ENCODE measurements around the gene WNT3A.

WNT3A gene

DNA sequence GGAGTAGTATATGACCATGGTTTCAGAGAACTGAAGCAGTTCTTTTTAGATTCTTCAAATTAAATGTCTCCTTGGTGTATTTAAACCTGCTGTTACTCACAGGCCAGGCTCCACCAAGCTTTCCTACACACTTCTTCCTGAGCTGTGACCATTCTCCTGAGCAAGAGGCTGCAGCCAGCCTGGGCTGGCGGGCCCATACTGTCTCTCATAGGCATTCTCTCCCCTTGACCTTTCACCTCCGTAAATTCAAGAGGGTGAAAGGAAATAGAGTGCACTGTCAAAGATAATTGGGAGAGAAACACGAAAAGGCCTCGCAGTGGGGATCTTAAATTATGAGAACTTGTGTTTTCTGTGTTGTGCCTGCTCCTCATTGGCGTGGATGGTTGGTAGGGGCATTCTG, 78.0 kb downstream of the WNT3A start:
- no peak for DNase-seq

DNA sequence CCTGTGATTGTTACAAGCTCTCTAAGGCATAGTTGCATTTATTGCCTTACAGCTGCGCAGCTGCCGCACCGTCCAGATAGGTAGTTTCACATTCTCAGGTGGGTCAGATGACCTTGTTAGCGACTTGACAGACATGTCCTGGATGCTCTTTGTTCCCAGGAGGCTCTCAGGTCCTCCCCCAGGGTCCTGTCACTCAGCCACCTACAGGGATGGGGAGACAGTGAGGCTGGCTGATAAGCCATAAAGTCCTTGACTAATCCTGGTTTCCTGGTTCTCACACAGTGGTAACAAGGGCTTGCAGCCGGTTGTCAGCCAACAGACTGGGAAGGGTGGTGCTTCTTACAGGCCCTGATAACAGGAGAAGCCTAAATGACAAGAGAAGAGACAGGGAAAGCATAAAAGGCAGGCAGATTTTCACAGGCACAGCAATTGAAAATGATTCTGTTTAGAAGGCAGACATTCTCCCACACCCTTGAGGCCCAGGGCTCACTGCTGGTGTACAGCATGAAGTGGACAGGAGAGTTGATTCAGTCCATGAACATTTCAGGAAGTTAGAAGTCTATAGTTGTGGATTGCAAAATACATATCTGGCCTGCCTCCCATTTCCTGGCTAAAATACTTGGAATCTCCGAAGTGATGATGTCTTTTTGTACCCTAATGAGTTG, 78.6 kb downstream of the WNT3A start:
- DNase-seq: no peak

DNA sequence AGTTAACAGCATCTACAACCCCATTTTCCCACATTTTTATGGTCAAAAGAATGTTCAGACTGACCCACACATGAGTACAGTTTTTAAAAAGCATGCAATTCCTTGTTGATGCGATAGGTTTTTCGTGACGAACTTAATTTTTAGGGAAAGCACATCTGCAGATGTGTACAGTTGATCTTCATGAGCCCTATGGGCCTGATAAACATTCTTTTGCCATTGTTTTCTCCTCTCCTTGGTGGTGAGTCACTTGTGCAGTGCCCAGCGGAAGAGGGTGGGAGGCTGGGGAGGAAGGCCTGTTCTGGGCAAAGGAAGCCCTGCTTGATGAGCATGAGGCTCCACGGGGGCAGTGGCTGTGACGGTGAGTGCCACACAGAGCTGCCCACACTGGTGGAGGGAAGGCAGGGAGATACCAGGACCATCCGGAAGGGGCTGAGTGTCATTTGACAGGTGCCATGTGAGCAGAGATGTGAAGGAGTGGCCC, 81.0 kb downstream of the WNT3A start:
- DNase-seq: no peak

DNA sequence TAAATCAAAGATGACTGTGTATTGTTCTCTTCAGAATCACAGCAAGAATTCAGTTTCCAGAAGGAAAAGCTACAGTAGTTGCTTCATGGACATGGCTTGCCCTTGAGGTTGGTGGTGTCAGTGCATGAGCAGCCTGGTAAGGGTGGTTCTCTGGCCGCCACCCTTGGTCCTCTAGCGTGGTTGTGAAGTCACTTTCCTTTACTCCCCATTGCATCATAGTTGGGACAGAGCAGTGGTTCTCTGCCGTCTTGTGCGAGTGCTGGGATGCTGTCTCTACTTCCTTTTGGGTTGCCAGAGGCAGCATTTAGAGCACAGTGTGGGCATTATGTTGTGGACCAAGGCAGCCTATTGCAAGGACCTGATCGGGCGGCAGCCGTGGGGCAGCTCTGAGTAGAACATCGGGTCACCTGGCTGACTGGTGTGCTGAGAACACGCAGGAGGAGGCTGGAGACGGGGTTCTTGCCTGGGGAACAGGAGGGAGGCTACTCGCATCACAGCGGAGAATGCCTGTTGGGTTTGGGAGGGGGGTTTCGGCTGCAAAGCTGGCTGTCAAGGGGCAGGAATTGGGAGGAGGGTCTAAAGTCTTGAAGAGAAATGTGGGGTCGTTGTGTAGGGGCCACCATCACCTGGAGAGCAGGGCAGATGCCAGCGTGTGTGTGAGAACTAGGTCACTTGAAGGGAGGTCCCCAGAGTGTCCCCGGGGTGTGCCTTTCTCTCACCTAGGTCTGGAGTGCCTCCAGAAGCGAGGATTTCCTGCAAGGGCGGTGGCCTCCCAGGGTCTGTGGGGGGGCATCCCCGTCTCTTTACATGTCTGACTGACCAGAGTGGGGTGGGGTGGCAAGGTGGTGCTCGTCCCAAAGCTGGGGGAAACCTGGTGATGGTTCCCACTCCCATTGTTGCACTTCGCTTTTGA, 82.0 kb downstream of the WNT3A start:
- DNase-seq: no peak

DNA sequence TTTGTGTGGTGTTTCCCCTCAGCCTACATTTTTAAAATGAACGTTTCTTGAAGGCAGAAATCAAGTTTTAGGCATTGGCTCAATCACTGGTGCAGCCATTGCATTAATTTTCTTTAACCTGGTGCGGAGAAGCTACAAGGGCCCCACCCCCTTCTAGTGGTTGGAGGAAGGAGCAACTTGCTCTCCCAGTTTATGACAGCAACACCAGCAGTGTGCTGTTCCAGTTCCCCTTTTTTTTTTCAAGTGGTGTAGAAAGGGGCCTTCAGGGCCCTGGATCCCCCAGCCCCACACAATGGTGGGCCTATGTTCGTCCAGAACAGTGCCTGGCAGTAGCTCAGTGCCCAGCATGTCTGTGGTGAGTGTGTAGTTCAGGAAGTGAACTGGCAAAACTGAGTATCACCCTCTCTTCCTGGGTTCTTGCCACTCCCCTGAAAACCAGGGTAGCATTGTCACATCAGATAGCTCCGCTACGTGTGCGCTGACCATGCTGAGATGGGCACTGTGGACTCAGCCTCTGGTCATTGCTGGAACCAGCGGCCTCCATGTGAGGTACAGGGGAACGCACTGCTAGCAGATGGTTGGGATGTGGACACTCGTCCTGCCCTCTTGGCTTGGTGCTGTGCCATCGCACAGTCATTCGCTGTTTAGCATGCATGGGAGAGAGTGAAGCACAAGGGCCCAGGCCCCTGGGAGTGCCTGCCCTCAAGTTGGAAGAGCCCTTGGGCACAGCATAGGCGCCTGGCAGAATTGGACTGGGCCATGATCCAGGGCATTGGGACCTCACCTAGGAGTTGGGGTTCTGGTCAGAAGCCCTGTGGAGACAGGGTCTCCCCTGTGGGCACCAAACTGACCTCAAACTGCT, 83.0 kb downstream of the WNT3A start:
- no peak for DNase-seq

DNA sequence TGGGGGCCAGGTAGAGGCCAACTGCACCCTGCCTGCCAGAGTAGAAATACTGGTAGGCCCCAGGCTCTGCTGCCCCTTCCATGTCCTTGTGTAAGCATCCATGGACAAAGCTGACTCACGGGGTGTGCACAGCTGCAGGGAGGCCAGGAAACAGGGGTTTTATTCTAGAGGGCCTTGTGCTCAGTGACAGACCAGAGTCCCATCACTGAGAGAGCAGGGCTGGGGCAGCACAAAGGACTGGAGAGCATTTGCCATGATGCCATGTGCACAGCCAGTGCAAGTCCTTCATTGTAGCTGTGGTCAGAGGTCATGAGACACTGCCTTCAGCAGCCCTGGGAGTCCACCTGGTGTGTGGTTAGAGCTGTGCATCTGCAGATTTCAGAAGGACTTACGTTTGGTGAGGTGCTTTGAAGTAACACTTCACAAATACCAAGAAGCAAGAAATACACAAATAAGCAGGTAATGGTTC, 83.8 kb downstream of the WNT3A start:
- DNase-seq: no peak

DNA sequence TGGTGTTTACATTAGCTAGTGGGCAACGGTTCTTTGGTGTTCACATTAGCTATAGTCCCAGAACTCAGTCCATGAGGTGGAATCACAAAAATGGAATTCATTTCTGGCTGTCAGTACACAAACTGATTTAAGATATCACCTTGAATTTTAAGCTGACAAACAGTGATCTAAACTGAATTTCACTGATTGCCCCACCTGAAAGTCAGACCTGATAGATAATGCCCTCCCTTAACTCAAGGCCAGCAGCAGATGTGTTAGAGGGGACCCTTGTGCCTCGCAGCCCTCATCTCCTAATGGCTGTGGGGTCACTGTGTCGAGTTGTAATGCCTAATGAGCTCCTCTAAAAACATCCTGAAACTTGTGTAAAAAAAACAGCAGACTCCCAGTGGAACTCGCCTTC, 84.3 kb downstream of the WNT3A start:
- DNase-seq: no peak

DNA sequence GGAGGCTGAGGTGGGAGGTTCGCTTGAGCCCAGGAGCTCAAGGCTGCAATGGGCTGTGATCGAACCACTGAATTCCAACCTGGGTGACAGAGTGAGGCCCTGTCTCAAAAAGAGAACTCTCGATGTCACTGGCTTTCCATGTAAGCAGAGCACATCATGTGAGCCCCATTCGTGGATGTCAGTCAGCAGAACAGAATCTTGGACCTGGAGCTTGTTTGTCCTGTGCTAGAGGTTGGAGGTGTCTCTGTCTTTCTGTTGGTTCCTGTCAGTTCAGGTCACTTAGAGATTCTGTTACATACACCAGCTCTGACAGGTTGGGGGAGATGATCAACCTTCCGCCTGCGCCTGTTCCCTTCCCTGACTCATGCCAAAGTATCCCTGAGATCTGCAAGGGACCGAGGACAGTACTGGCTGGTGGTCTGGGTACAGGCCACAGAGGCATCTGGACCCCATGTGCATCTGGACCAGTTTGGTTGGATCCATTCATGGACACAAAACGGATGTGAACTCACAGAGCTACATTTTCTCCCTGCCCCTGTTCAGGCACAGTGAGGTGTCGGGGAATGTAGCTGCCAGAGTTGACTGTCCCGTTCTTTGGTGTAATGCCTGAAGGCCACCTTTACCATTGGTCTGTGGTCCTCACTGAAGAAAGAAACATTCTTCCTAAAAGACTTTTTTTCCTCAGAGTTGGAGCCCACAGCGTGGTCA, 85.7 kb downstream of the WNT3A start:
- no peak for DNase-seq

DNA sequence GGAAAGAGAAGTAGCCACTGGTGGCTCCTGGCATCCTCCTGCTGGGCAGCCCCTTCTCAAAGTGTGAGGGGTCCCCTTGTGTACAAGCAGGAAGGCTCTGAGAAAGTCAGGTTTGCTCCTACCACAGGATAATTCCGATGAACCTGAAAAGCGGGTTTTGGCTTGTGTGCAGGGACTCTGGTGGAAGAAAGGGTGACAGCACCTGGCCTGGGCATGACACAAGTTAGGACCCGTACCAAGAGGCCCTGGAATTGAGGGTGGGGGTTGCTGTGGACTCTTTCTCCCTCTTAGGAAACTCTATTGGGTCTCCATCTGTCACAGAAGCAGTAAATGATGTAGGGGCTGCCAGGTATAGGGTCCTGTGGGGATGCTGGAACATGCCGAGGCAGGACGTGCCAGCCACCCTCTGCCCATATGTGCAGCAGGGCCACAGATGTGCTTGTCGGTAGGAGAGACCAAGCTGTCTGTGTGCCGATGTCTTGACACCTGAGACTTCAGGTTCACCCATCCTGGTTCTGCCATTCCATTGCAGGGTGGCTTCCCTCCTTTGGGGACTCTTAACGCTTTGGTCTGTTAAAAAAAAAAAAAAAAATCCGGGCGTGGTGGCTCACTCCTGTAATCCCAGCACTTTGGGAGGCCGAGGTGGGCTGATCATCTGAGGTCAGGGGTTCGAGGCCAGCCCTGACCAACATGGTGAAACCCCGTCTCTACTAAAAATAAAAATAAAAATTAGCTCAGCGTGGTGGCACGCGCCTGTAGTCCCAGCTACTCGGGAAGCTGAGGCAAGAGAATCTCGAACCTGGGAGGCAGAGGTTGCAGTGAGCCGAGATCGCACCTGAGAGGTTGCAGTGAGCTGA, 86.5 kb downstream of the WNT3A start:
- no peak for DNase-seq

DNA sequence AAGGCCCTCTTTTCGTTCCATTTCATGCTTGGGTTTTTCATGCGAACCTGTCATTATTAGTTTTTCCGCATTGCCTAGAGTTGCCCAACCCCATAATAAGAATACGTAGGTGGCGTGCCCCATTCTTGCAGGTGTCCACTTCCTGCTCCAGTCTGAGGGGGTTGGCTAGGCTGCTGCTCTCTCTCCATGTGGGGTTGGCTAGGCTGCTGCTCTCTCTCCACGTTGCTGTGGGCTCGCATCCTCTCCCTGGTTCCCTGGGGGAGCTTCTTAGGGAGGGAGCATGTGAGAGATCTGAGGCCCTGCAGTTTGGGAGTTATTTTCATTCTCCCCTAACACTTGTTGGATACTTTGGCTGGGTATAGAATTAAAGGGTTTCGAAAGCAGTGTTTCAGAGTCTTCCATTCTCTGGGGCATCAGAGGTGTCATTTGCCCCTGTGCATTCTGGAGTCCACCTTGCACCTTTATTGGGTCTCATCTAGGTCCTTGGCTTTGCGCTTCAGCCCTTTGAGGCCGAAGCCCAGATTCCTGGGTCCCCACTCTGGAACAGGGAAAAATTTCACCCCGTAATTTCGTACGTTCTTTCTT, 87.7 kb downstream of the WNT3A start:
- no peak for DNase-seq

DNA sequence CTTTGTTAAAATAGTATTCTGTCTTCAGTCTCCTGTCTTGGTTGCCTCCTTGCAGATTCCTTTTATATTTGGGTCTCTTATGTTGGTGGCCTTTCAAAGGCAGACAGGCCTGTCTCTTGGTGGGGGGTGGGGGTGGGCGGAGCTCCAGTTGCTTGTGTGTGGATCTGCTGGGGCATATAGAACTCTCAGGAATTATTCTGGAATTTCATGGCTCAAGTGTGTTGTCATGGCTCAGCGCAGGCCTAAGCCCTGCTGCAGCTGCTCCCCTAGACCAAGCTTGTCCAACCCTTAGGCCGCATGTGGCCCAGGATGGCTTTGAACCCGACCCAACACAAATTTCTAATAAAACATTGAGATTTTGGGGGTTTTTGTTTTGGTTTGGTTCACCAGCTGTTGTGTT, 88.4 kb downstream of the WNT3A start:
- no peak for DNase-seq

DNA sequence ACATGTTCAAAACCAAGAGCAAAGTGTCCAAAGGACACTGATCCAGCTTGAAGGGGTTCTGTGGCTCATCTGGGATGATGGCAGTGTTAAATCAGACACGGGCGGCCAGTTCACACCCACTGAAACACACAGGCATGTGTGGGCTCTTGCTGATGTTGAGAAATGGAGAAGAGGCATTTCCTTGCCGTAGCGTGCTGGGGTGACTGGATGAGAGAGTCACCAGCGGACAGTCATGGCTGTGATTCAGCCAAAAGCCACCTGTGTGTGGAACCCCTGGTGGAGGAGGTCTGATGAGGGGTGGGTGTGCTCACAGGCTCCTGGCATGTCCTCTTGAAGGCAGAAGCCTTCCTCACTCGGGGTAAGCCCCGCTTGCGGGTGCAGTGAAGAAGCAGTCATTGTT, 89.1 kb downstream of the WNT3A start:
- no peak for DNase-seq

DNA sequence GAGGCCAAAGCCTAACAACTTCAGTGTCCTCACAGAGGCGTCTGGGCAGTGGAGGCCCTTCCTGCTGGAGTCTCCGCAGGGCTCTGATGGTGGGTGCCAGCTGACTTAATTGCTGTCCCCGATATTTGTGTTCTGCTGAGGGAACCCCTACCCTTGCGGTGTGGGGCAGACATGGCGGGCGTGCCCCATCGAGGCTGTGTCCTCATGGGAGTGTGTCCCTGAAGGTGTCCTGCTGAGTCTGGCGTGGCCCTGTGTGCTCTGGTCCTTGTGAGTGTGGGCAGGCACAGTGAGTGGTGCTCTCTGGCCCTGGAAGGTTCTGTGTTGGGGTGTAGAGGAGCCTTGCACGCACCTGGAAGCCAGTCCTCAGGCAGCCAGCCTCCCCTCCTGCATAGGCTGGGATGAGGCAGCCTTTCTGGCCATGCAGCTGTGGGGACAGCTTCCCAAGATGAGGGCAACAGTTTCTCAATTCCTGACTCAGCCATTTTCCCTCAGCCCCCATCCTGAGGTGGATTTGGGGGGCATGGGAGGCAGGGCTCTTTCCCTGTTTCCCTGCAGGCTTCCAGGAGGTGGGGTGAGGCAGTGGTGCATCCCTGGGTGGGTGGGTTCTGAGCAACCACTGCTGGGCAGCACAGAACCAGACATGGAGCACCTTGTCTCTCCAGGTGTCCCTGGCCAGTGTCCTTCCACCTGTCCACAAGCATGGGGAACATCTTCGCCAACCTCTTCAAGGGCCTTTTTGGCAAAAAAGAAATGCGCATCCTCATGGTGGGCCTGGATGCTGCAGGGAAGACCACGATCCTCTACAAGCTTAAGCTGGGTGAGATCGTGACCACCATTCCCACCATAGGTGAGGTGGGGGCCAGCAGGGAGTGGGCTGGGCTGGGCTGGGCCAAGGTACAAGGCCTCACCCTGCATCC, 89.9 kb downstream of the WNT3A start:
- no peak for DNase-seq

DNA sequence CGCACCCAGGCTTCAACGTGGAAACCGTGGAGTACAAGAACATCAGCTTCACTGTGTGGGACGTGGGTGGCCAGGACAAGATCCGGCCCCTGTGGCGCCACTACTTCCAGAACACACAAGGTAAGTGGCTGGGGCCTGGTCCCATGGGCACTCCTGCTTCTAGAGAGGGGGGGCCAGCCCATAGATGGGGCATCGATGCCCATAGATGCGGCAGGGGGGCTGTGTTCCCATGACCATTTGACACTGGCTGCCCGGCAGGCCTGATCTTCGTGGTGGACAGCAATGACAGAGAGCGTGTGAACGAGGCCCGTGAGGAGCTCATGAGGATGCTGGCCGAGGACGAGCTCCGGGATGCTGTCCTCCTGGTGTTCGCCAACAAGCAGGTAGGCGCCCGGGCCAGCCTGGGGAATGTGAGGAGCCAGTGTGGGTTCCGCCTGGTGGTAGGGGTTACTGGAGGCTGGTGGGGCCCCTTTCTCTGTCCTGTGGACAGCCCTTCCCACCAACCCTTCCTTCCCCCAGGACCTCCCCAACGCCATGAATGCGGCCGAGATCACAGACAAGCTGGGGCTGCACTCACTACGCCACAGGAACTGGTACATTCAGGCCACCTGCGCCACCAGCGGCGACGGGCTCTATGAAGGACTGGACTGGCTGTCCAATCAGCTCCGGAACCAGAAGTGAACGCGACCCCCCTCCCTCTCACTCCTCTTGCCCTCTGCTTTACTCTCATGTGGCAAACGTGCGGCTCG, 90.7 kb downstream of the WNT3A start:
- DNase-seq: no peak

DNA sequence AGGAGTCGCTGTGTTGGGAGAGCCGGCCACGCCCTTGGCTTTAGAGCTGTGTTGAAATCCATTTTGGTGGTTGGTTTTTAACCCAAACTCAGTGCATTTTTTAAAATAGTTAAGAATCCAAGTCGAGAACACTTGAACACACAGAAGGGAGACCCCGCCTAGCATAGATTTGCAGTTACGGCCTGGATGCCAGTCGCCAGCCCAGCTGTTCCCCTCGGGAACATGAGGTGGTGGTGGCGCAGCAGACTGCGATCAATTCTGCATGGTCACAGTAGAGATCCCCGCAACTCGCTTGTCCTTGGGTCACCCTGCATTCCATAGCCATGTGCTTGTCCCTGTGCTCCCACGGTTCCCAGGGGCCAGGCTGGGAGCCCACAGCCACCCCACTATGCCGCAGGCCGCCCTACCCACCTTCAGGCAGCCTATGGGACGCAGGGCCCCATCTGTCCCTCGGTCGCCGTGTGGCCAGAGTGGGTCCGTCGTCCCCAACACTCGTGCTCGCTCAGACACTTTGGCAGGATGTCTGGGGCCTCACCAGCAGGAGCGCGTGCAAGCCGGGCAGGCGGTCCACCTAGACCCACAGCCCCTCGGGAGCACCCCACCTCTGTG, 91.6 kb downstream of the WNT3A start:
- no peak for DNase-seq

DNA sequence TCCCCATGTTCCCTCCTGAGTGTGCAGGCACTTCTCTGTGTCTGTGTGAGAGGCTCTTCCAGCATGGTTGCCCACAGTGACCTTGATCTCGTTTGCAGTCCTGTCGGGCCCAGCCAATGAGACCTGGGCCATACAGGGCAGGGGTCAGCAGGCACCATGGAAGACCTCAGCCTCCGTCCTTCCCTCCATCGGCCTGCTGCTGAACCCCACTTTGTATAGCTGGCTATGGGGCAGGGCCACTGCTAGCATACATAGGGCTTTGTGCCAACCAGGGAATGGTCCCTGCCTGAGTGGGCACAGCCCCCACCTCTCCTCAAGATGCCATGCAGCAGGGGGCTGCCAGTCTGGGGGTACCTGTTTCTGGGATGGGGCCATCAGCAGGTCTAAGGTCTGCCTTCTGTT, 92.5 kb downstream of the WNT3A start:
- DNase-seq: no peak

DNA sequence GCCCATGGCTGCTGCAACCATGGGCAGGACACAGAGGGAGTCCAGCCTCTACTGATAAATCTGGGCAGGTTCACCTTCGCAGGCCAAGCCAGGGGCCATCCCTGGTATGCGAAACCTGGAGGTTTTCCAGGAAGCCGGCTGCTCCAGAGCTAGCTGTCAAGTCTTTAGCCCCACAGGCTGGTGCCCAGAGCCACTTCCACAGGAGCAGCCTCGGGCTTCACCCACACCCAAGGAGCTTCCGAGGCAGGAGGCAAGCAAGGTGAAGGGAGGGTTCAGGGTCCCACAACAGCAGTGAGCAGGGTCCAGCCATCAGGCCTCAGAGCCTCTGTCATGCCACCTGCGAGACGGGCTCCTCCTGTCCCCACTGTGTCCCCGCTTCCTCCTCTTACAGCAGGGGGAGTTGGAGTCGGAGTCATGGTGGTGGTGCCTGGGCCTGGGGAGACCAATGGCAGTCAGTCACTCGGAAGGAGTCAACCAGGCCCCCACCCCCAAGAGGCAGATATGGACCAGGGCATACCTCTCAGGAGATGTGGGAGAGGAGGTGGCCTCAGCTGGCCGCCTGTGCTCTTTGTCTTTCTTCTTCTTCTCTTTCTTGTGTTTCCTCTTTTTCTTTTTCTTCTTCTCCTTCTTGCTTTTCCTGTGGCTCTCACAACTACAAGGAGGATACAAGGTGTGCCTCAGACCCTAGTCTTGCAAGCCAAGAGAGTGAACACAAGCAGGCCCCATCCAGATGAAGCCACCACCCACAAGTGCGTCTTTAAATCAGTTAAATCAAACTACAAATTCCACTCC, 94.2 kb downstream of the WNT3A start:
- no peak for DNase-seq

Data from right kidney (tissue), 1 donor.